PC-9 (cell line): Measurements from ENCODE around the gene MTUS2. TPM values are rescaled to one million over a fixed set of nuclear protein-coding genes. Genes with fewer than 3 reads are reported as not detected.

Source experiments
- BruUV-seq: library from RNA; stranded (reverse); fragments of 400-500 nt; replicated peaks from 2 replicates; lab custom pipeline; 2021; lab: Mats Ljungman, UMichigan
- CTCF ChIA-PET: fragments of 300-600 bp; sonication (Branson Sonifier 250); formaldehyde crosslinking; loops from one replicate; lab custom pipeline; 2022; ENCODE audit warnings: antibody characterized with exemption; lab: Charles Lee
- POLR2A ChIA-PET: fragments of 300-600 bp; sonication (Branson Sonifier 250); formaldehyde crosslinking; loops from one replicate; lab custom pipeline; 2022; ENCODE audit warnings: antibody characterized with exemption; ENCODE audit not compliant: unreplicated experiment; lab: Charles Lee
- DNase-seq, 2 experiments: peaks; one replicate each; pipeline versions ENCODE4 v3.0.0 to v3.0.0-alpha.2; 2015 to 2022; ENCODE audit warnings: mixed read lengths in 1 of 2
- H2AFZ ChIP-seq: fragments of 200-600 bp; sonication (generic); 2 replicates; pipeline ENCODE4 v1.8.1; 2017; ENCODE audit warnings: antibody characterized with exemption
- H3F3A ChIP-seq: fragments of 200-600 bp; sonication (generic); 2 replicates; pipeline ENCODE4 v1.8.1; 2017; ENCODE audit warnings: antibody characterized with exemption, mild to moderate bottlenecking, low read depth; ENCODE audit not compliant: insufficient read depth
- H3K27ac ChIP-seq: fragments of 200-600 bp; sonication (generic); 2 replicates; pipeline ENCODE4 v1.6.1; 2016; ENCODE audit warnings: mixed run types
- H3K27me3 ChIP-seq: fragments of 200-600 bp; sonication (generic); 2 replicates; pipeline ENCODE4 v1.6.1; 2016; ENCODE audit warnings: low read depth, mixed run types; ENCODE audit not compliant: insufficient read depth
- H3K36me3 ChIP-seq: fragments of 200-600 bp; sonication (generic); 2 replicates; pipeline ENCODE4 v1.6.1; 2016; ENCODE audit warnings: low read depth, mixed run types
- H3K4me1 ChIP-seq: fragments of 200-600 bp; sonication (generic); replicated peaks from 2 replicates; pipeline ENCODE4 v1.6.1; 2016; ENCODE audit warnings: mixed run types; ENCODE audit not compliant: insufficient read depth
- H3K4me2 ChIP-seq: fragments of 200-600 bp; sonication (generic); 2 replicates; pipeline ENCODE4 v1.6.1; 2017; ENCODE audit warnings: mixed run types
- H3K4me3 ChIP-seq: fragments of 200-600 bp; sonication (generic); 2 replicates; pipeline ENCODE4 v1.6.1; 2016; ENCODE audit warnings: mixed run types
- H3K79me2 ChIP-seq: fragments of 200-600 bp; sonication (generic); 2 replicates; pipeline ENCODE4 v1.6.1; 2017; ENCODE audit warnings: low read depth, mixed run types
- H3K9me2 ChIP-seq: fragments of 200-600 bp; sonication (generic); 2 replicates; pipeline ENCODE4 v1.8.1; 2017; ENCODE audit warnings: mild to moderate bottlenecking; ENCODE audit not compliant: insufficient read depth
- H3K9me3 ChIP-seq: fragments of 200-600 bp; sonication (generic); 2 replicates; pipeline ENCODE4 v1.8.1; 2016; ENCODE audit warnings: low read depth; ENCODE audit not compliant: insufficient read depth
- H4K20me1 ChIP-seq: fragments of 200-600 bp; sonication (generic); 2 replicates; pipeline ENCODE4 v1.8.1; 2017; ENCODE audit not compliant: insufficient read depth
- EZH2 ChIP-seq: fragments of 200-600 bp; sonication (generic); IDR thresholded peaks from 2 replicates; pipeline ENCODE4 v1.8.0; 2017; ENCODE audit warnings: antibody characterized with exemption, low read depth
- intact Hi-C: fragments of 100-400 bp; cut with micrococcal nuclease; formaldehyde crosslinking; loops from one replicate; pipeline ENCODE4 v1.10.0; 2022; ENCODE audit not compliant: unreplicated experiment
- total RNA-seq: library from RNA; stranded (reverse); gene quantifications from 2 replicates; pipeline ENCODE4 v1.2.3, GENCODE V29; 2021
- TF ChIP-seq, protein P1 (sequence below): fragments of 200-600 bp; sonication (generic); conservative IDR thresholded peaks from 2 replicates; pipeline ENCODE4 v1.6.1; 2017; ENCODE audit warnings: mixed run types, antibody characterized with exemption, mild to moderate bottlenecking, moderate library complexity

MTUS2 gene
- total RNA-seq, 1 experiment from 2014 or later, result not detected

DNA sequence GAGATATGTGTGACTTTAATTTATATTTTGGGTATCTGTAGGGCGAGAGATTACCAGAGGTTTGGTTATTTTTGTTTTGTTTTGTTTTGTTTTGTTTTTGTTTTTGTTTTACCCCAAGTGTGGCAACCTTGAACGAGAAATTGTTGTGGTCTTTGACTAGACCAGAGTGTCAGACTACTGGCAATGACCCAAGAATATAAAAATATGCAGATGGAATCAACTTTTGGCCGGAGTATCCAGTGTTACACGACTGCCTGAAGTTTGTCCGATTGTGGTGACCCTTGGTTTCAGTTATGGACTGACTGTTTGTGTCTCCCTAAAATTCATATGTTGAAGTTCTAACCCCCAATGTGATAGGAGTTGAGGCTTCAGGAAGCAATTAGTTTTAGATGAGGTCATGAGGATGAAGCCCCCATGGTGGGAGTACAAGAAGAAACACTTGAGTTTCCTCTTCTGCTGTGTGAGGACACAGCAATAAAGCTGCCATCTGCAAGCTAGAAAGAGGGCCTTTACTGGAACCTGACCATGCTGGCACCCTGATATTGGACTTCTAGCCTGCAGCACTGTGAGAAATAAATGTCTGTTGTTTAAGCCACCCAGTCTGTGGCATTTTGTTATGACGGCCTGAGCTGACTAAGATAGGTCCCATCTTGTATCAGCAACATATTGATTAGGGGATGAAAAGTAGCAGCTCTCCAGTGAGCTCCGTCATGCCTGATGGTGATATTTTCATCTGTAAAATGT is 261.7 kb downstream of the MTUS2 start:
- ChIA-PET CTCF (no interaction called here), POLR2A (no interaction called here)
- no TSS peak for BruUV-seq
- Histone ChIP-seq H4K20me1 (no peaks in the 10 kb centered on the region), H3K4me1 (no peaks in the 10 kb centered on the region), H3K9me2 (no peaks in the 10 kb centered on the region), H3F3A (no peaks in the 10 kb centered on the region), H3K27ac (no peak overlapping the region), H3K9me3 (no peaks in the 10 kb centered on the region), H3K27me3 (no peaks in the 10 kb centered on the region), H3K36me3 (no peaks in the 10 kb centered on the region), H3K4me2 (no peak overlapping the region), H3K79me2 (no peaks in the 10 kb centered on the region), H2AFZ (no peak overlapping the region), H3K4me3 (no peak overlapping the region)
- no peak for TF ChIP-seq EZH2
- TF ChIP-seq, protein P1, sequence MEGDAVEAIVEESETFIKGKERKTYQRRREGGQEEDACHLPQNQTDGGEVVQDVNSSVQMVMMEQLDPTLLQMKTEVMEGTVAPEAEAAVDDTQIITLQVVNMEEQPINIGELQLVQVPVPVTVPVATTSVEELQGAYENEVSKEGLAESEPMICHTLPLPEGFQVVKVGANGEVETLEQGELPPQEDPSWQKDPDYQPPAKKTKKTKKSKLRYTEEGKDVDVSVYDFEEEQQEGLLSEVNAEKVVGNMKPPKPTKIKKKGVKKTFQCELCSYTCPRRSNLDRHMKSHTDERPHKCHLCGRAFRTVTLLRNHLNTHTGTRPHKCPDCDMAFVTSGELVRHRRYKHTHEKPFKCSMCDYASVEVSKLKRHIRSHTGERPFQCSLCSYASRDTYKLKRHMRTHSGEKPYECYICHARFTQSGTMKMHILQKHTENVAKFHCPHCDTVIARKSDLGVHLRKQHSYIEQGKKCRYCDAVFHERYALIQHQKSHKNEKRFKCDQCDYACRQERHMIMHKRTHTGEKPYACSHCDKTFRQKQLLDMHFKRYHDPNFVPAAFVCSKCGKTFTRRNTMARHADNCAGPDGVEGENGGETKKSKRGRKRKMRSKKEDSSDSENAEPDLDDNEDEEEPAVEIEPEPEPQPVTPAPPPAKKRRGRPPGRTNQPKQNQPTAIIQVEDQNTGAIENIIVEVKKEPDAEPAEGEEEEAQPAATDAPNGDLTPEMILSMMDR, result no peak
- DNase-seq, result no peak
- intact Hi-C loops, result no loop called here

DNA sequence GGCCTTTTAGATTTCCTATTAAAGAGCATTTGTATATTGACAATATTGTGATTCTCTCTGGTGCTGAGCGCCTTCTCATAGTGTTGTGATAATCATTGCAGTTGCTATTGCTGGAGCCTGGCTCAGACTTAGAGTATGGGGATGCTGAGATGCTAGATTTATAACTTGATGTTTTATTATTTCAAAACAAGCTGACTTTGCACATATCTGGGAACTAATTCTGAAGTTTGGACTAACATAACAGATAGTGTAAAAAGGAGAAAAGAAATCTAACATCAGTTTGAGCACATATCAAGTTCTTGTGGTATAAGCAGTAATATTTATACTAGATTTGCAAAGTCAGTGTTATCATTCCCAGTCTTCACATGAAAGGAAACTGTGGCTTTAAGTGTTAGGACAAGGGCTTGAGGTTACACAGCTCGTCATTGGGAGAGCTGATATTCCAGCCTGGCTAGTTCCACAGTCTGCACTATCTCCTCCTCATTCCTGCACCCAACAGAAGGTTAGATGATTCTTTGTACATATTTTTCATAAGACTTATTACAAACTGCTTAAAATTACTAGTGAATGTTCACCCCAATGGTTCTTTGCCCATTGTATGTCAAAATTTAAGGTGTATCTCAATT is 279.8 kb downstream of the MTUS2 start:
- ChIA-PET POLR2A (no interaction called here), CTCF (no interaction called here)
- intact Hi-C loops, result no loop called here
- no peak for DNase-seq
- H4K20me1 ChIP-seq, result no peaks in the 10 kb centered on the region
- H2AFZ ChIP-seq, result no peak overlapping the region
- H3K79me2 ChIP-seq, result no peaks in the 10 kb centered on the region
- no peak for TF ChIP-seq EZH2
- TF ChIP-seq, protein P1, result no peak
- no peak overlapping the region for H3K4me3 ChIP-seq
- no peak overlapping the region for H3K27ac ChIP-seq
- BruUV-seq, result no TSS peak
- no peaks in the 10 kb centered on the region for H3K9me3 ChIP-seq
- no peaks in the 10 kb centered on the region for H3K9me2 ChIP-seq
- peaks cover 56% of the 10 kb centered on the region for H3K27me3 ChIP-seq
- no peaks in the 10 kb centered on the region for H3K4me1 ChIP-seq
- H3K36me3 ChIP-seq, result no peaks in the 10 kb centered on the region
- H3K4me2 ChIP-seq, result no peak overlapping the region
- no peaks in the 10 kb centered on the region for H3F3A ChIP-seq

DNA sequence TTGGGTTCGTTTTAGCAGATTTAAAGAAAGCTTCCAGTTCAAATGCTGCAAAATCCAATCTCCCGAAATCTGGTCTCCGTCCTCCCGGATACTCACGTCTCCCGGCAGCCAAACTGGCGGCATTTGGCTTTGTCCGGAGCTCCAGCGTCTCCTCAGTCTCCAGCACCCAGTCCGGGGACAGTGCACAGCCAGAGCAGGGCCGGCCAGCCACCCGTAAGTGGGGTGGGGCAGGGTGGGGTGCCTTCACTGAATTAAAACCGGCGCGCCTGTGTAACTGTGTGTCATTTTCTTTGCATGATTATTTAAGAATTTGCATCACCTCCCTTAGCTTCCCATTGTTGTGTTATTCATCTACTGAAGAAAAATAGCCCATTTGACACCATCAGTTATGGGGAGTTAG is 280.6 kb downstream of the MTUS2 start:
- Histone ChIP-seq H4K20me1 (no peaks in the 10 kb centered on the region), H2AFZ (no peak overlapping the region), H3K4me2 (no peak overlapping the region), H3K4me1 (no peaks in the 10 kb centered on the region), H3F3A (no peaks in the 10 kb centered on the region), H3K27ac (no peak overlapping the region), H3K9me3 (no peaks in the 10 kb centered on the region), H3K9me2 (no peaks in the 10 kb centered on the region), H3K27me3 (peaks cover 56% of the 10 kb centered on the region), H3K79me2 (no peaks in the 10 kb centered on the region), H3K4me3 (no peak overlapping the region), H3K36me3 (no peaks in the 10 kb centered on the region)
- CTCF ChIA-PET, result no interaction called here
- no TSS peak for BruUV-seq
- TF ChIP-seq EZH2, result no peak
- TF ChIP-seq, protein P1, result no peak
- intact Hi-C loops, result no loop called here
- POLR2A ChIA-PET, result no interaction called here
- DNase-seq, result no peak
